ENCODE results near the gene WASL. TPM values are rescaled to one million over a fixed set of nuclear protein-coding genes. Genes with fewer than 3 reads are reported as not detected.

Gene WASL
- total RNA-seq, 1 donor from 2014 or later = 33.7 TPM

DNA sequence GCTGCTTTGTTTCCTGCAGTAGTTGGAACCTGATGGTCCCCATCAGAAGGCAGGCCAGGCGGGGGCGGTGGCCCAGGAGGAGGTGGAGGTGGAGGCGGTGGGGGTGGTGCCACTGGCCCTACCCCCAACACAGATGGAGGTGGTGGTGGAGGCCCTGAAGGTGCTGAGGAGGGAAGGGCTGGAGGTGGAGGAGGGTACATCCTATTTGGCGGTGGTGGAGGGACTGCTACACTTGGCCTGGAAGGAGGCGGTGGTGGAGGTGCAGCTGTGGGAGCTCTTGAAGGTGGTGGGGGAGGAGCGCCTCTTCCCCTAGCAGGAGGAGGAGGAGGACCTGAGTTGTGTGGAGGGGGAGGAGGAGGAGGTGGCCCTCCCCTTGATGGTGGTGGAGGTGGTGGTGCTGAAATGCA lies 56.3 kb downstream of the WASL start:
- H3K27ac Mint-ChIP-seq (ENCODE audit: unreplicated experiment) = no peak overlapping the region
- peaks cover 9% of the 10 kb centered on the region for H3K4me1 Mint-ChIP-seq (ENCODE audit: unreplicated experiment)
- H3K4me3 Mint-ChIP-seq (ENCODE audit: unreplicated experiment) = no peak overlapping the region
- no peaks in the 10 kb centered on the region for H3K9me3 Mint-ChIP-seq (ENCODE audit: unreplicated experiment)
- H3K27me3 Mint-ChIP-seq (ENCODE audit: unreplicated experiment) = no peaks in the 10 kb centered on the region
- H3K36me3 Mint-ChIP-seq (ENCODE audit: low read depth, unreplicated experiment) = peaks cover 12% of the 10 kb centered on the region
- TF ChIP-seq, protein P1, sequence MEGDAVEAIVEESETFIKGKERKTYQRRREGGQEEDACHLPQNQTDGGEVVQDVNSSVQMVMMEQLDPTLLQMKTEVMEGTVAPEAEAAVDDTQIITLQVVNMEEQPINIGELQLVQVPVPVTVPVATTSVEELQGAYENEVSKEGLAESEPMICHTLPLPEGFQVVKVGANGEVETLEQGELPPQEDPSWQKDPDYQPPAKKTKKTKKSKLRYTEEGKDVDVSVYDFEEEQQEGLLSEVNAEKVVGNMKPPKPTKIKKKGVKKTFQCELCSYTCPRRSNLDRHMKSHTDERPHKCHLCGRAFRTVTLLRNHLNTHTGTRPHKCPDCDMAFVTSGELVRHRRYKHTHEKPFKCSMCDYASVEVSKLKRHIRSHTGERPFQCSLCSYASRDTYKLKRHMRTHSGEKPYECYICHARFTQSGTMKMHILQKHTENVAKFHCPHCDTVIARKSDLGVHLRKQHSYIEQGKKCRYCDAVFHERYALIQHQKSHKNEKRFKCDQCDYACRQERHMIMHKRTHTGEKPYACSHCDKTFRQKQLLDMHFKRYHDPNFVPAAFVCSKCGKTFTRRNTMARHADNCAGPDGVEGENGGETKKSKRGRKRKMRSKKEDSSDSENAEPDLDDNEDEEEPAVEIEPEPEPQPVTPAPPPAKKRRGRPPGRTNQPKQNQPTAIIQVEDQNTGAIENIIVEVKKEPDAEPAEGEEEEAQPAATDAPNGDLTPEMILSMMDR (IDR thresholded peaks at IDR 0.05; ENCODE audit: unreplicated experiment) = no peak
- no peak for DNase-seq (ENCODE audit: low spot score)

DNA sequence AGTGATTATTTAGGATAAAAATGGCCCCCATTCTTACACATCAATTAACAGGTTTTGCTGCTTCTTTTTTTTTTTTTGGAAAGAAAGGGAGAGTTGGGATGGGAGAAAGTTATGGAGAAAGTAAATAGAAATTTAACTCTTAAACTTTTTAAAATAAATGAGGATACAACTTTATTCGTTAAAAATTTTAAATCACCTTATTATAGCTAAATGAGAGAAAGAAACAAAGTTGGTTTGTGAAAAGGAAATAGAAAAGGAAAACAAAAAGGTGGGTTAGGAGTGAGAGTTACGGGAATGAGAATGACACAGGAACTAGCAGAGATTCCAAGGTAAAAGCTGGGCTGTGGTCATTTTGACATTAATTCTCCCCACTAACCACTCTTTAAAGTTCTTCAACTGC lies 58.3 kb downstream of the WASL start:
- DNase-seq (ENCODE audit: low spot score) = no peak
- Mint-ChIP-seq H3K36me3 (ENCODE audit: low read depth, unreplicated experiment) (peaks cover 12% of the 10 kb centered on the region), H3K4me3 (ENCODE audit: unreplicated experiment) (no peak overlapping the region), H3K27me3 (ENCODE audit: unreplicated experiment) (no peaks in the 10 kb centered on the region), H3K9me3 (ENCODE audit: unreplicated experiment) (no peaks in the 10 kb centered on the region), H3K27ac (ENCODE audit: unreplicated experiment) (peak overlapping the region; percentile 38), H3K4me1 (ENCODE audit: unreplicated experiment) (peaks cover 9% of the 10 kb centered on the region)
- TF ChIP-seq, protein P1 (IDR thresholded peaks at IDR 0.05; ENCODE audit: unreplicated experiment) = no peak

DNA sequence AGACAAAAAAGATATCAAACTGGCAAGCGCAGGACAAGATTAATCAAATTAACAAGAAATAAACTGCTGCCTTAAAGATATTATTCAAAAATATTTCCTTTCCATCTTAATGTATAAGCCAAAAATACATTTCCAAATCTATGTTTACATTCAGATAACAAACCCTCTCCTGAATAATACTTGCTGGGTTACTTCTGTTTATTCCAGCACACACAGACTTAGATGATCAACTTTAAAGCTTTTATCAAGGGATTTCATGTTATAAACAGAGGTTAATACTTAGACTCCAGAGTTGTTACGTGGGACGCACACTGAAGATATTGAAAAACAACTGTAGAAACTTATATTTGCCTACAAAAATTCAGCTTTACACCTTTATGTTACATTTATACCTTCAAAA lies 59.6 kb downstream of the WASL start:
- H3K36me3 Mint-ChIP-seq (ENCODE audit: low read depth, unreplicated experiment) = peaks cover 22% of the 10 kb centered on the region
- H3K4me1 Mint-ChIP-seq (ENCODE audit: unreplicated experiment) = peaks cover 9% of the 10 kb centered on the region
- DNase-seq (ENCODE audit: low spot score) = no peak
- no peaks in the 10 kb centered on the region for H3K9me3 Mint-ChIP-seq (ENCODE audit: unreplicated experiment)
- H3K27ac Mint-ChIP-seq (ENCODE audit: unreplicated experiment) = no peak overlapping the region
- TF ChIP-seq, protein P1 (IDR thresholded peaks at IDR 0.05; ENCODE audit: unreplicated experiment) = no peak
- no peak overlapping the region for H3K4me3 Mint-ChIP-seq (ENCODE audit: unreplicated experiment)
- peaks cover 2% of the 10 kb centered on the region for H3K27me3 Mint-ChIP-seq (ENCODE audit: unreplicated experiment)

DNA sequence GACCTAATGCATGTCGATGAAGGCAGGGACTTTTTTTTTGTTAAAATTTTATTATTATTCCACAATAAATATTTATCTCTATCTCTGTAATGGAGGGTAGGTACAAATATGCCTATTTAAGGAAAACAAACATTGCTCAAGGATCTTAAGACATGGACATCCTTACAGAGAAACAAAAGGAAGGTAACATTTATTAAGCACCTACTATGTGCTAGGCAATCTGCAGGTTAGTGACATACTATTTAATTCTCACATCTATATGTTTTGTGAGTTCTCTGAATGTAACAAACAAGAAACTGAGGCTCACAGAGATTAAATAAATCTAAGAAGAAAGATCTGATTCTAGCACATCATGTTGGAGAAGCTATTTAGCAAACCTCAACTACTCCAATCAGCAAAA lies 61.1 kb downstream of the WASL start:
- peaks cover 22% of the 10 kb centered on the region for H3K36me3 Mint-ChIP-seq (ENCODE audit: low read depth, unreplicated experiment)
- H3K27me3 Mint-ChIP-seq (ENCODE audit: unreplicated experiment) = peaks cover 2% of the 10 kb centered on the region
- H3K4me1 Mint-ChIP-seq (ENCODE audit: unreplicated experiment) = peaks cover 9% of the 10 kb centered on the region
- TF ChIP-seq, protein P1 (IDR thresholded peaks at IDR 0.05; ENCODE audit: unreplicated experiment) = no peak
- H3K4me3 Mint-ChIP-seq (ENCODE audit: unreplicated experiment) = no peak overlapping the region
- no peak overlapping the region for H3K27ac Mint-ChIP-seq (ENCODE audit: unreplicated experiment)
- DNase-seq (ENCODE audit: low spot score) = no peak
- no peaks in the 10 kb centered on the region for H3K9me3 Mint-ChIP-seq (ENCODE audit: unreplicated experiment)

DNA sequence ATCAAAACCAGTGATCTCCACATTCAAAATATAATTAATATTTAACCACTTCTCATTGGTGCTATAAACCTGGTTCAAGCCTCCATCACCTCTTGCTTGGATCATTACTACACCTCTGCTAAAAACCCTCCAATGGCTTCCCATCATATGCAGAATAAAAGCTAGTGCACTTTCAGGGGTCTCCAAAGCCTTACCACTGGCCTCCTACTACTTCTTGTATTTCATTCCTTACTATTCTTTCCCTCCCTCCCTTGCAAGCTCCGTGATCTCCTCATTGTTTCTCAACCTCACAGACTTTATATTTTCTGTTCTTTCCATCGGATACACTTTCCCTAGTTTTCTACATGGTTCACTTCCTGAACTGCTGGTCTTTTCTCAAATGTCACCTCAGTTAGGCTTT lies 61.6 kb downstream of the WASL start:
- peaks cover 2% of the 10 kb centered on the region for H3K27me3 Mint-ChIP-seq (ENCODE audit: unreplicated experiment)
- H3K4me1 Mint-ChIP-seq (ENCODE audit: unreplicated experiment) = peaks cover 9% of the 10 kb centered on the region
- peak overlapping the region; percentile 1 for H3K27ac Mint-ChIP-seq (ENCODE audit: unreplicated experiment)

More for the DNA sequence above, 61.6 kb downstream of the WASL start:
- Mint-ChIP-seq H3K36me3 (ENCODE audit: low read depth, unreplicated experiment) (peaks cover 17% of the 10 kb centered on the region), H3K4me3 (ENCODE audit: unreplicated experiment) (no peak overlapping the region), H3K9me3 (ENCODE audit: unreplicated experiment) (no peaks in the 10 kb centered on the region)
- TF ChIP-seq, protein P1 (IDR thresholded peaks at IDR 0.05; ENCODE audit: unreplicated experiment) = no peak
- no peak for DNase-seq (ENCODE audit: low spot score)

Data from endothelial cell (in vitro differentiated cells).